OCI-LY3 (cell line): ENCODE data around the gene UGT1A10.
"Not testable (repeated sequence)": the region's sequence is repeated elsewhere in the genome, so short reads cannot be mapped to it uniquely, and the experiment has no call there.

Experiments
- H2AFZ ChIP-seq: fragments of 200-600, 300-600 bp; shearing (Covaris generic); 2 replicates; pipeline ENCODE4 v1.6.0; 2014; ENCODE audit warnings: antibody characterized with exemption, low read depth, low read length
- H3K27ac ChIP-seq: fragments of 200-600, 300-600 bp; sonication (generic); 2 replicates; pipeline ENCODE4 v1.5.1; 2014; ENCODE audit warnings: mild to moderate bottlenecking, low read length, moderate library complexity, mixed read lengths
- H3K27me3 ChIP-seq: fragments of 200-600, 300-600 bp; sonication (generic); 2 replicates; pipeline ENCODE4 v1.6.1; 2014; ENCODE audit warnings: low read depth, low read length, mixed read lengths
- H3K36me3 ChIP-seq: fragments of 200-600, 300-600 bp; sonication (generic); replicated peaks from 2 replicates; pipeline ENCODE3; 2014; ENCODE audit warnings: low read depth, low read length, mixed read lengths
- H3K4me1 ChIP-seq: fragments of 300-600, 200-600 bp; sonication (generic); 2 replicates; pipeline ENCODE4 v1.6.1; 2014; ENCODE audit warnings: low read length, mixed read lengths
- H3K4me2 ChIP-seq: fragments of 200-600, 300-600 bp; sonication (generic); 2 replicates; pipeline ENCODE4 v1.6.1; 2014; ENCODE audit warnings: low read length, mixed read lengths
- H3K4me3 ChIP-seq: fragments of 300-600, 200-600 bp; sonication (generic); 2 replicates; pipeline ENCODE4 v1.5.1; 2014; ENCODE audit warnings: antibody characterized with exemption, mild to moderate bottlenecking, low read length, moderate library complexity
- H3K79me2 ChIP-seq: fragments of 300-600, 200-600 bp; shearing (Covaris generic); 2 replicates; pipeline ENCODE4 v1.6.1; 2014; ENCODE audit warnings: mild to moderate bottlenecking, low read length, mixed read lengths
- H3K9ac ChIP-seq: fragments of 300-600, 200-600 bp; shearing (Covaris generic); 2 replicates; pipeline ENCODE4 v1.6.0; 2014; ENCODE audit warnings: mild to moderate bottlenecking, low read length, moderate library complexity
- H3K9me3 ChIP-seq: fragments of 200-600, 300-600 bp; shearing (Covaris generic); 2 replicates; pipeline ENCODE4 v1.6.1; 2014; ENCODE audit warnings: low read length, mixed read lengths; ENCODE audit not compliant: insufficient read depth
- H4K20me1 ChIP-seq: fragments of 200-600, 300-600 bp; sonication (generic); 2 replicates; pipeline ENCODE4 v1.6.1; 2016; ENCODE audit warnings: low read length, mixed read lengths; ENCODE audit not compliant: insufficient read depth
- EZH2phosphoT487 ChIP-seq: fragments of 200-600 bp; shearing (Covaris generic); IDR thresholded peaks from 2 replicates; pipeline ENCODE4 v1.6.1; 2018; ENCODE audit warnings: antibody characterized with exemption, mixed run types, low read depth
- TF ChIP-seq, protein P1 (sequence below): fragments of 200-600, 300-600 bp; sonication (generic); IDR thresholded peaks from 2 replicates; pipeline ENCODE4 v1.5.1; 2014; ENCODE audit warnings: antibody characterized with exemption, low read length, low read depth

Gene UGT1A10

DNA sequence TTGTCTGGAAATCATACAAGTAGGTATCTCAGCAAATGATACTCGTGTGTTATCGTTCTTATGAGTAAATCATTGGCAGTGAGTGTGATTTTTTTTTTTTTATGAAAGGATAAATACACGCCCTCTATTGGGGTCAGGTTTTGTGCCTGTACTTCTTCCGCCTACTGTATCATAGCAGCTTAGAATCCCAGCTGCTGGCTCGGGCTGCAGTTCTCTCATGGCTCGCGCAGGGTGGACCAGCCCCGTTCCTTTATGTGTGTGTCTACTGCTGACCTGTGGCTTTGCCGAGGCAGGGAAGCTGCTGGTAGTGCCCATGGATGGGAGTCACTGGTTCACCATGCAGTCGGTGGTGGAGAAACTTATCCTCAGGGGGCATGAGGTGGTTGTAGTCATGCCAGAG is at the start of gene UGT1A10:
TSS of gene UGT1A10 (plus strand) at position 143 of the 400 bp plus-strand sequence. CDS start at position 218, 75 bp downstream.
- not testable (repeated sequence) for H3K9ac ChIP-seq, H3K79me2 ChIP-seq, H3K4me2 ChIP-seq, H4K20me1 ChIP-seq, H3K4me3 ChIP-seq, H3K27ac ChIP-seq, H3K4me1 ChIP-seq, H3K36me3 ChIP-seq, H3K27me3 ChIP-seq, H3K9me3 ChIP-seq, H2AFZ ChIP-seq

DNA sequence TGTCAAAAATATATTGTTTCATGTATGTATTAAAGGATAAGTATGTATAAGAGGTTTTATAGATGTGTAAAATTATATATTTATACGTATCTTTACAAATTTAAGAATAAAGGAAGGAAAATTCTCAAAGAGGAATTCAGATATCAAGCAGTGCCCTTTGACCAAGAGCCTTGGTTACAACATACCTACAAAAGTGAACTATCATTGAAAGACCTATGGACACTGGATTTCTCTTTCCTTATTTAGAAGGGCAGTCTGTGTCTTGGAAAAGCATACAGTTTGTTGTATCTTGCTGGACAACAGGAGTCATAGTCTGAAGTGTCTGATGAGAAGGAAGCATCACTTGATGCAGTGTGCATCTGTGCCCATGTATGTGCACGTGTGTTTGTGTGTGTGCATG is 47.8 kb upstream of the UGT1A10 start:
- no peaks in the 10 kb centered on the region for H3K36me3 ChIP-seq
- no peaks in the 10 kb centered on the region for H3K79me2 ChIP-seq
- peaks cover 11% of the 10 kb centered on the region for H3K4me1 ChIP-seq
- no peak overlapping the region for H3K4me3 ChIP-seq
- no peak overlapping the region for H3K27ac ChIP-seq
- H2AFZ ChIP-seq: no peak overlapping the region
- H3K4me2 ChIP-seq: no peak overlapping the region
- no peak for TF ChIP-seq EZH2phosphoT487
- TF ChIP-seq, protein P1, sequence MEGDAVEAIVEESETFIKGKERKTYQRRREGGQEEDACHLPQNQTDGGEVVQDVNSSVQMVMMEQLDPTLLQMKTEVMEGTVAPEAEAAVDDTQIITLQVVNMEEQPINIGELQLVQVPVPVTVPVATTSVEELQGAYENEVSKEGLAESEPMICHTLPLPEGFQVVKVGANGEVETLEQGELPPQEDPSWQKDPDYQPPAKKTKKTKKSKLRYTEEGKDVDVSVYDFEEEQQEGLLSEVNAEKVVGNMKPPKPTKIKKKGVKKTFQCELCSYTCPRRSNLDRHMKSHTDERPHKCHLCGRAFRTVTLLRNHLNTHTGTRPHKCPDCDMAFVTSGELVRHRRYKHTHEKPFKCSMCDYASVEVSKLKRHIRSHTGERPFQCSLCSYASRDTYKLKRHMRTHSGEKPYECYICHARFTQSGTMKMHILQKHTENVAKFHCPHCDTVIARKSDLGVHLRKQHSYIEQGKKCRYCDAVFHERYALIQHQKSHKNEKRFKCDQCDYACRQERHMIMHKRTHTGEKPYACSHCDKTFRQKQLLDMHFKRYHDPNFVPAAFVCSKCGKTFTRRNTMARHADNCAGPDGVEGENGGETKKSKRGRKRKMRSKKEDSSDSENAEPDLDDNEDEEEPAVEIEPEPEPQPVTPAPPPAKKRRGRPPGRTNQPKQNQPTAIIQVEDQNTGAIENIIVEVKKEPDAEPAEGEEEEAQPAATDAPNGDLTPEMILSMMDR: no peak
- no peak overlapping the region for H3K9ac ChIP-seq
- no peaks in the 10 kb centered on the region for H3K9me3 ChIP-seq
- H4K20me1 ChIP-seq: no peaks in the 10 kb centered on the region
- H3K27me3 ChIP-seq: peaks cover 7% of the 10 kb centered on the region; the same call in 1 of the 2 replicates

- not testable (repeated sequence) for H3K4me2 ChIP-seq, H3K27ac ChIP-seq, H3K36me3 ChIP-seq, H3K4me3 ChIP-seq, H3K27me3 ChIP-seq, H3K9ac ChIP-seq, H3K79me2 ChIP-seq, H3K4me1 ChIP-seq, H4K20me1 ChIP-seq, H3K9me3 ChIP-seq, H2AFZ ChIP-seq
Measured at GRCh38 chr2:233592706-233593105, 43.5 kb upstream of the UGT1A10 start.

DNA sequence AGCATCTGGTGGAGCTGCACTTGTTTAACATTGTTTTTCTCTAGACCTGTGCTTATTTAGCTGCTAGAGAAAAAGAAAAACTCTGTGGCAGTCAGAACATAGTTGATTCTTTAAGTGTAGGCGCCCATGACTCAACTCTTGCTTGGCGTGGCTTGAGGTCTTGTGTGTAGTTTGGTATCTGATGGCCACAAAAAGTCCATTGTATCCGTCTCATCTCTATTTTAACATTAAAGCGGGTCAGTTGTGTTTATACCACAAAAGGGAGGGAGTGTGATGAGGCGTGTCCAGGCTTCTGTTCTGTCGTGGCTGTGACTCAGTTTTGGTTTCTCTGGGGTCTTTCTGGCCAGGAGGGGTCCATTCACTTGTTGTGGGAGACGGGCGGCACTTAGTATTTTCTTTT is 43.0 kb upstream of the UGT1A10 start:
- no peak overlapping the region for H3K27ac ChIP-seq
- no peaks in the 10 kb centered on the region for H3K9me3 ChIP-seq
- no peak overlapping the region for H3K9ac ChIP-seq
- no peaks in the 10 kb centered on the region for H3K27me3 ChIP-seq
- H3K79me2 ChIP-seq: no peaks in the 10 kb centered on the region
- TF ChIP-seq, protein P1: no peak
- TF ChIP-seq EZH2phosphoT487: no peak
- H3K4me3 ChIP-seq: no peak overlapping the region
- no peaks in the 10 kb centered on the region for H4K20me1 ChIP-seq
- H2AFZ ChIP-seq: no peak overlapping the region
- H3K36me3 ChIP-seq: no peaks in the 10 kb centered on the region
- H3K4me2 ChIP-seq: no peak overlapping the region
- no peaks in the 10 kb centered on the region for H3K4me1 ChIP-seq

GRCh38 chr2:233597522-233597921 is 38.7 kb upstream of the UGT1A10 start:
- H3K36me3 ChIP-seq: no peaks in the 10 kb centered on the region
- no peaks in the 10 kb centered on the region for H4K20me1 ChIP-seq
- no peaks in the 10 kb centered on the region for H3K4me1 ChIP-seq
- H3K9me3 ChIP-seq: no peaks in the 10 kb centered on the region
- no peaks in the 10 kb centered on the region for H3K79me2 ChIP-seq
- no peak overlapping the region for H3K27ac ChIP-seq
- no peaks in the 10 kb centered on the region for H3K27me3 ChIP-seq
- no peak overlapping the region for H3K4me2 ChIP-seq
- H3K4me3 ChIP-seq: no peak overlapping the region
- H3K9ac ChIP-seq: no peak overlapping the region
- no peak for TF ChIP-seq EZH2phosphoT487
- TF ChIP-seq, protein P1: no peak
- no peak overlapping the region for H2AFZ ChIP-seq
